Activated CD4-positive, alpha-beta T cell treated with anti-CD3 and anti-CD28 coated beads, Interleukin-2, amount 50 U/mL, for 4 hours (primary cell): Measurements from ENCODE around the gene UBA1.
"Not testable (repeated sequence)": the region's sequence is repeated elsewhere in the genome, so short reads cannot be mapped to it uniquely, and the experiment has no call there.

ENCODE experiments used
- DNase-seq, 2 experiments: peaks; one replicate each; pipeline ENCODE4 v3.0.0-alpha.2; 2020

The UBA1 gene

GRCh38 chrX:47231167-47231566, 37.5 kb downstream of the UBA1 start:
- DNase-seq: no peak

DNA sequence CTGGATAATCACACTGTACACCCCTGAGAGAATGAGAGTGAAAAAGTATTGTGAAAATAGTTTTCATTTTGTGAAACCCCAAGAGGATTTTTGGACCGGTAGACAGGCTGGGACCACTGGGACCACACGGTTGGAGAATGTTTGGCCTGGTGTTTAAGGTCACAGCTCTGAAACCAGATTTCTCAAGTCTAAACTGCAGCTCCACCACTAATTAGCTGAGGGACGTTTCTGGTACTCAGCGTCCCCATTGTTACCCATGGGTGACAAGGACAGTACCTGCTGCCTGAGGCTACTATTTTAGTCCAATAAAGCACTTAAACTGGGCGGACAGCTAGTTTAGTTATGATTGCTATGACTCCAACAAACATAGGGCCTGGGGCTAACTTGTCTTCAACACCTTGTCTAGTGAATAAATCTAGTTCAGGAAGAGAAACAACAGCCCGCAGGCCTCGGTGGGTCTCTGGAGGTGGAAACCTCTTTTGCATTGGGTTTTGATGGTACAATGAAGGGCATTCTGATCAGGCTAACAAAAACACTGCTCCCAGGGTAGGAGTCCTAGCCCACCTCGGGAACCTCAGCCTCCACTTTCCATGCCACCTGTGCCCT, 38.7 kb downstream of the UBA1 start:
- DNase-seq: no peak

DNA sequence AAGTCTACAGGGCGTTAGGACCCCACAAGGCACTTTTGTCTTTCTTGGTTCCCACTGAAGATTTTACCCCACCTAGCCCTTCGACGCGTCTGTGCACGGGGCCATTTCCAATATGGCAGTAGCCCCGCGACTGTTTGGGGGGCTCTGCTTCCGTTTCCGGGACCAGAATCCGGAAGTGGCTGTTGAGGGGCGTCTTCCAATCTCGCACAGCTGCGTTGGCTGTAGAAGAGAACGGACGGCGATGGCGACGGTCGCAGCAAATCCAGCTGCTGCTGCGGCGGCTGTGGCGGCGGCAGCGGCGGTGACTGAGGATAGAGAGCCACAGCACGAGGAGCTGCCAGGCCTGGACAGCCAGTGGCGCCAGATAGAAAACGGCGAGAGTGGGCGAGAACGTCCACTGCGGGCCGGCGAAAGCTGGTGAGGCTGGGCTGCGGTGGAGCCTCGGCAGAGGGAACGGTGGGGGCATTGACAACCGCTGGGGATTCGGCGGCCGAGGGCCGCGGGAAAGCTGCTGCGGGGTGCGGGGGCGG, 39.2 kb downstream of the UBA1 start, which contains the start of gene USP11:
Gene USP11 (plus strand): TSS at position 207 of the 530 bp plus-strand sequence. CDS start 35 bp downstream, at position 242.
- no peak for DNase-seq

GRCh38 chrX:47233333-47234113, 39.9 kb downstream of the UBA1 start:
- peak; percentile 91 to 94 for DNase-seq

- no peak for DNase-seq
Measured at GRCh38 chrX:47234583-47234982, 41.0 kb downstream of the UBA1 start.

DNA sequence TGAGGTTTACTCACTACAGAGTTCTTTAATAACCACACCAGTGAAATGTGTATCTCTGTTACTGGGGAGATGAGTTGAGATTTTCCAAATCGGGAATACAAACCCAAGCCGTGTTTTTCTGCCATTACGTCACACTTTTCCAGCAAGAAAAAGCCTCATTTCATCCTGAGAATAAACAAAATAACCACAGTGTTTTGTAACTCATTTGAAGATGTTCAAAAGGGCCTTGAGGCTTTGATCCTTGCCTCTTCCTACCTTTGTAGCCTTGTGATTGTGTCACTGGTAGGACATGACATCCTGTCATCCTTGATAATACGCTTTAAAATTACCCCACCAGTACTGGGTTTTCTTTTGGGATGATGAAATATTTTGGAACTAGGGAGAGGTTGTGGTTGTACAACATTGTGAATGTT, 42.1 kb downstream of the UBA1 start:
- DNase-seq: no peak

DNA sequence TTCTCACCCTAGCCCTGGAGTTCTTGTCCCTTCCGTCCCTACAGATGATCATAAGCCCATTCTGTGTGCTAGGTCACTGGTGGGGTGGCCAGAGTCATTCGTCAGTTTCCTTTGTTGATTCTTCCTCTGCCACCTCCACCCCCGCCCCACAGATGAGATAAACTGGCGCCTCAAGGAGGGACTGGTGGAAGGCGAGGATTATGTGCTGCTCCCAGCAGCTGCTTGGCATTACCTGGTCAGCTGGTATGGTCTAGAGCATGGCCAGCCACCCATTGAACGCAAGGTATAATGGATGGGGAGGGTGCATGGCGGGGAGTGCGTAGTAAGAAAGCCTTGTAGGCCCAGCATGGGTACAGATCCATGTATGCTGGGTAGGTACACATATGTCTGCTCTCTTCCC, 45.6 kb downstream of the UBA1 start:
- no peak for DNase-seq

GRCh38 chrX:47239898-47240545, 46.4 kb downstream of the UBA1 start:
- DNase-seq: no peak

- DNase-seq: no peak
Measured at GRCh38 chrX:47240619-47241018, 47.0 kb downstream of the UBA1 start.

DNA sequence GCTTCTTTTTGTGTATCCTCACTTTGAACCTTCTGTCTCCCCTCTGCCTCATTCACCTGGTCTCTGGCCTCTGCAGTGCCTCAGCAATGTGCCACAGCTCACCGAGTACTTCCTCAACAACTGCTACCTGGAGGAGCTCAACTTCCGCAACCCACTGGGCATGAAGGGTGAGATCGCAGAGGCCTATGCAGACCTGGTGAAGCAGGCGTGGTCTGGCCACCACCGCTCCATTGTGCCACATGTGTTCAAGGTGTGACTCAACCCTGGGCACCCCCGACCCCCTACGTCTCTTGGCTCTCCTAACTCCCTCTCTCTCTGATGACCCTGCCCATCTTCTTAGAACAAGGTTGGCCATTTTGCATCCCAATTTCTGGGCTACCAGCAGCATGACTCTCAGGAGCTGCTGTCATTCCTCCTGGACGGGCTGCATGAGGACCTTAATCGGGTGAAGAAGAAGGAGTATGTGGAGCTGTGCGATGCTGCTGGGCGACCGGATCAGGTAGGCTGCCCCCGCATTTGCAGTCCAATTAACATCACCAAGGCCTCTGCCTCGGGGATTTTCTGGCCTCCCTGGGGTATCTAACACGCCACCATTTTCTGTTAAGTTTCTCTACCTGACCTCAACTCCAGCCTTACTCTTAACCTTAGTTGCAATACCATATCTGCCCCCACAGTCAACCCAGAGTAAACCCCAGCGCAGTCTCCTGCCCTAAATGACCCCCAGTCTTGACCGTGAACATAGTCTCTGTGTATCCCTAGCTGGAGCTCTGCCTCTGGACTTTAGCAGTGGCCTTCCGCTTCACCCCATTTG, 47.8 kb downstream of the UBA1 start:
- DNase-seq: no peak

DNA sequence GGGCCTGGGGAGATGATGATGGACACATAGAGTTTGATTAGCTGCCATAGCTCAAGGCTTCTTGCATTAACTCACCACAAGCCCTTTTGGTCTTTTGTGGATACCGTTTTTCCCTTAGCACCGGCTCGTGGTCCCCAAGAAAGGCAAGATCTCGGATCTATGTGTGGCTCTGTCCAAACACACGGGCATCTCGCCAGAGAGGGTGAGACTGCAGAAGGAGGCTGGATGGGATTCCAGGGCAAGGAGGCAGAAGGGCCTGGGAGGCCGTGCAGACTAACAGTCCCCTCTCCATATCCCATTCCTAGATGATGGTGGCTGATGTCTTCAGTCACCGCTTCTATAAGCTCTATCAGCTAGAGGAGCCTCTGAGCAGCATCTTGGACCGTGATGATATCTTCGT, 48.7 kb downstream of the UBA1 start:
- DNase-seq: no peak

DNA sequence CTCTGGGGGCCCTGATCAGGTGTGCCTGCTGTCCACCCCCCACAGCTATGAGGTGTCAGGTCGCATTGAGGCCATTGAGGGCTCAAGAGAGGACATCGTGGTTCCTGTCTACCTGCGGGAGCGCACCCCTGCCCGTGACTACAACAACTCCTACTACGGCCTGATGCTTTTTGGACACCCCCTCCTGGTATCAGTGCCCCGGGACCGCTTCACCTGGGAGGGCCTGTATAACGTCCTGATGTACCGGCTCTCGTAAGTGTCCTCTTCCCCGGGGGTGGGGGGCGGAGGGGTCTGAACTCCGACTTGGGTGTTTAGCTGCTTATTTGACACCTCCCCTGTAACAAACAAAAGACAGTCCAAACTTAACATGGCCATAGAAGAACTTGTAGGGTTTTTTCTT, 49.7 kb downstream of the UBA1 start:
- no peak for DNase-seq

DNA sequence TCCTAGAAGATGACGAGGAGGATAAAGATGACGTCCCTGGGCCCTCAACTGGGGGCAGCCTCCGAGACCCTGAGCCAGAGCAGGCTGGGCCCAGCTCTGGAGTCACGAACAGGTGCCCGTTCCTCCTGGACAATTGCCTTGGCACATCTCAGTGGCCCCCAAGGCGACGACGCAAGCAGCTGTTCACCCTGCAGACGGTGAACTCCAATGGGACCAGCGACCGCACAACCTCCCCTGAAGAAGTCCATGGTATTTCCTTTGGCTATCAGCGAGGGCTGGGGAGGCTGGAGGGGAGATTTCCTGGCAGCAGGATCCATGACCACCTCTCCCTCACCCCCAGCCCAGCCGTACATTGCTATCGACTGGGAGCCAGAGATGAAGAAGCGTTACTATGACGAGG, 51.0 kb downstream of the UBA1 start:
- no peak for DNase-seq

- DNase-seq: no peak
Measured at GRCh38 chrX:47245156-47245555, 51.5 kb downstream of the UBA1 start.

GRCh38 chrX:47247206-47247998, 53.8 kb downstream of the UBA1 start:
- DNase-seq: no peak

- DNase-seq: no peak
Measured at GRCh38 chrX:47247999-47248320, 54.3 kb downstream of the UBA1 start.

DNA sequence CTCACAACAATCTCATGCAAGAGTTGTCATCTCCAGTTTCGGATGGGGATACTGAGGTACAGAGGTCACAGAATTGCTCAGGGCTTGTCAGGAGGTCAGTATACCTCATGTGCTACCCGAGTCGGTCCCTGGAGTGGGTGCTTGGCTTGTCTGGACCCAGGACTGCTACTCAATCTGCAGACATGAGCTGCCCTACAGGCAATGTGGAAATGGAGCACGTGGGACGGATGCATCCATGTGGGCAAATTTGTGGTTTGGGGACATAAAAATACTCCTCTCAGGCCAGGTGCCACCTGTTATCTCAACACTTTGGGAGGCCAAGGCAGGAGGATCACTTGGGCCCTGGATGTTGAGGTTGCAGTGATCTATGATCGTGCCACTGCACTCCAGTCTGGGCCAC, 54.9 kb downstream of the UBA1 start:
- no peak for DNase-seq

GRCh38 chrX:47250017-47250347, 56.4 kb downstream of the UBA1 start:
- no peak for DNase-seq

DNA sequence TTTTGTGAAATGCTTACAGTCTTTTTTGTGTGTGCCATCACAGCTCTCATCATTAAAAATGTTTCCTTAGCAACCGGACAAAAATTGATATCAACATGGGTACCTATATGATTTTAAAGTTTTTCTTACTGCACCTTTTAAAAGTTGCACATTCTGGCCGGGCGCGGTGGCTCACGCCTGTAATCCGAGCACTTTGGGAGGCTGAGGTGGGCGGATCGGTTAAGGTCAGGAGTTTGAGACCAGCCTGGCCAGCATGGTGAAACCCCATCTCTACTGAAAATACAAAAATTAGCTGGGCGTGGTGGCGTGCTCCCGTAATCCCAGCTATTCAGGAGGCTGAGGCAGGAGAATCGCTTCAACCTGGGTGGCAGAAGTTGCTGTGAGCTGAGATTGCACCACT, 64.0 kb downstream of the UBA1 start:
- not testable (repeated sequence) for DNase-seq
